A172 (cell line): ENCODE data around the gene KRTAP26-1. TPM values are rescaled to one million over a fixed set of nuclear protein-coding genes. Genes with fewer than 3 reads are reported as not detected.
A peak's percentile ranks its signal among the peaks of the same experiment; 100 is the strongest.

Experiments
- DNase-seq: peaks from one replicate; pipeline ENCODE4 v3.0.0-alpha.2; 2015; ENCODE audit warnings: low spot score
- total RNA-seq: library from RNA; depleted of rRNA; stranded (reverse); fragments of >200 nt; shearing (Covaris generic); gene quantifications from 2 replicates; pipeline ENCODE4 v1.2.3, GENCODE V29; 2014; rRNA removed

KRTAP26-1 gene
- not detected in 2 replicates for total RNA-seq

DNA sequence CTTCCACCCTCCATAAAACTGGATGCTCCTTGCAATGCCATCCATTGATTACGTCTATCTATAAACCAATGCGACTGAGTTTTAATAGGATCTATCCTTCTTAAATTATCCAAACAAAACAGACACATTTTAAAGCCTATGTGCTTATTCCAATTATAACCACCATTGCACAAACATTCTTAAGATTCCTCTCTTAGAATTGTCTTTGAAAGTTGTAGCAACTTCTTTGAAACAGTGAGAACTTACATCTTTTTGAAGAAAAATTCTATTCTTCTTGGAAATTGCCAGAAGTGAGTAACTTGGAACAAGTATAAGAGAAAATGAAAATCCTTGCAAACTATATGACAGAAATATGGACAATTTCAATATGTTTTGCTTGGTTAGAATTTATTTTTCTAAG, at the start of gene KRTAP26-1:
Gene KRTAP26-1 (minus strand): TSS at position 101 of the 400 bp plus-strand sequence. CDS start 280 bp downstream, outside the sequence.
- no peak for DNase-seq

- no peak for DNase-seq
Observed at GRCh38 chr21:30355906-30356305, 35.8 kb upstream of the KRTAP26-1 start.

- DNase-seq = no peak
Observed at GRCh38 chr21:30354308-30355005, 34.3 kb upstream of the KRTAP26-1 start.

GRCh38 chr21:30351534-30351933, 31.4 kb upstream of the KRTAP26-1 start:
- no peak for DNase-seq

GRCh38 chr21:30349572-30349971, 29.5 kb upstream of the KRTAP26-1 start:
- DNase-seq = no peak

- DNase-seq = no peak
Observed at GRCh38 chr21:30348506-30348905, 28.4 kb upstream of the KRTAP26-1 start, which contains the start of gene KRTAP23-1. TSS of gene KRTAP23-1 (minus strand) at chr21:30348606. CDS start at chr21:30348606, 0 bp downstream.

DNA sequence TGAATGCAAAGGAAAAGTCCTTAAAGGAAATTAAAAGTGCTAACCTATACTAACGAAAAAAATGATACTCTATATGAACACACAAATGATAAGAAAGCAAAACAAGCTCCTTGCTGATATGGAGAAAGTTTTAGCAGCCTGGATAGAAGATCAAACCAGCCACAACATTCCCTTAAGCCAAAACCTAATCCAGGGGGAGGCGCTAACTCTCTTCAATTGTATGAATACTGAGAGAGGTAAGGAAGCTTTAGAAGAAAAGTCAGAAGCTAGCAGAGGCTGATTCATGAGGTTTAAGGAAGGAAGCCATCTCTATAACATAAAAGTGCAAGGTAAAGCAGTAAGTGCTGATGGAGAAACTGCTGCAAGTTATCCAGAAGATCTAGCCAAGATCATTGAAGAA, 24.9 kb upstream of the KRTAP26-1 start:
- DNase-seq = no peak

- peak; percentile 25 for DNase-seq
Observed at GRCh38 chr21:30340714-30341573, 20.8 kb upstream of the KRTAP26-1 start.

DNA sequence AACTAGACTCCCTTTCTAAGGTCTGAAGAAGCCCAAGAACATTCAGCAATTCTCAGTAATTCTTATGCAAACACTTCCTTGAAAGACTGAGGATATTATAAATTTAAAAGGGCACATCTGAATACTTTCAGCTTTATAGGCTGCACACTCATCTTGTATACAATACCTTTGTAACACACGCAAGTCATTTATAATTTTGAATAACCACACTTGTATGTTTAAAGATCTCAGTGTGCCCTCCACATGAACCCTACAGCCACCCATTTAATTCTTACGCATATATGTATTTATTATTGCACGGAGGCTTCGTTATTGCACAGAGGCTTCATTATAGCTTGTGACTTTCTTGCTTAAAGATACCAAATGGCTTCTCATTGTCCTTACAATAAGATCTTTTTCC, 18.6 kb upstream of the KRTAP26-1 start:
- DNase-seq = no peak

DNA sequence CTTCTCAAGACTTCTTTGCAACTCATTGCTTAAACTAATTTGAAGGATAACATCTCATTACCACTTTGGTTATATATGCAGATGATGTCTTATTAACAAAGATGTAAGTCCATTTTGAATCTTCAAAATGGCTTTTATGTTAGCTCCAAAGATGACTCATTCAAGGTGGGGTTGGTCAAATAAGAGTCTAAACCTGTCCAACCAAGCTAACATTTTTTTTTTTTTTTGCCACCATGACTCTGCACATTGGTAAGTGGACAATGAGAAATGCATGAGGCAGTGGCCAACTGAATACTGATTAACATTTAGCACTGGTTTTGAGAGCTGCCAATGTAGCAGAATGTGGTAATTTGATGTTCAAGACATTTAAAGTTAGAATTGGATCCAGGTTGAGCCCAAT, 17.7 kb upstream of the KRTAP26-1 start:
- no peak for DNase-seq

DNA sequence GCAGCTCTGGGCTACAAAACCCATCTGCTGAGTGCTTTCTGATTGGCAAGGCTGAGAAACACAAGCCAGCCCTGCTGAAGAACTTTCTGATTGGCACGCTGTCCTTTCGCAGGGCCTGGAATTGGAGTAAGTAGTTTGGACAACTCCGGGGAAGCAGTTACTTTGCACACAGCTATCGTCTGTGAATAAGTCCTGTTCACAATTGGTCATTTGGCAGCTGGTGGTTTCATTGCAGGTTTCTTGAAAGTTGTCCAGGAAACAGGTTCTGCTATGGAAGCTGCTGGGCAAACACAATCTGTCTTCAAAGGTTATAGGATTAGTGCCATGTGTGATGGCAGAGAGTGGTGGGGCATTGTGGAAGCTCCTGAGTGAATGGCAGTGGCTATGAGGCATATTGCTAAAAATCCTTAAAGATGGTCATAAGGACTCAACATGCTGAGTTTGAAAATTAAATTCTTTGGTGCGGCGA, 17.2 kb upstream of the KRTAP26-1 start, which contains the start of gene KRTAP27-1:
Gene KRTAP27-1 (minus strand): TSS at position 419 of the 469 bp plus-strand sequence. CDS start 26 bp downstream, at position 393.
- no peak for DNase-seq

- DNase-seq = no peak
Observed at GRCh38 chr21:30336596-30336995, 16.5 kb upstream of the KRTAP26-1 start.

DNA sequence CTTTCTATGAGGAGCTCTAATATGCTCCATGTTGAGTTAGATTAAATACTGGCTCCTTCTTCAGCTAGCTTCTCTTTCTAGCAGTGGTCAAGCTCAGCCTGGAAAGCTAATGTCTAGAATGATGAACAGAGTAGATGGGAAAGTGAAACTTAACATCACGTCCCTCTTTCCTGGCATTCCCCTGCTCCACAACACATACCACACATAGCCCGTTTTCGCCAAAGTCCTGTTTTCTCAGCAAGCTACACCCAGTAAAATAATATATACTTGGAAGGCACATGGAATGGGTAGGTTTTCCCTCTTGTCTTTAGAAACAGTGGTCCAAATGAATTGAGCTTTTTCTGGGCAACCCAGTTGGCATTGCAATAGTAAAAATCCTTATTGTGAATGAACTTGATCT, 13.6 kb upstream of the KRTAP26-1 start:
- no peak for DNase-seq

GRCh38 chr21:30332681-30333080, 12.6 kb upstream of the KRTAP26-1 start:
- DNase-seq = no peak

DNA sequence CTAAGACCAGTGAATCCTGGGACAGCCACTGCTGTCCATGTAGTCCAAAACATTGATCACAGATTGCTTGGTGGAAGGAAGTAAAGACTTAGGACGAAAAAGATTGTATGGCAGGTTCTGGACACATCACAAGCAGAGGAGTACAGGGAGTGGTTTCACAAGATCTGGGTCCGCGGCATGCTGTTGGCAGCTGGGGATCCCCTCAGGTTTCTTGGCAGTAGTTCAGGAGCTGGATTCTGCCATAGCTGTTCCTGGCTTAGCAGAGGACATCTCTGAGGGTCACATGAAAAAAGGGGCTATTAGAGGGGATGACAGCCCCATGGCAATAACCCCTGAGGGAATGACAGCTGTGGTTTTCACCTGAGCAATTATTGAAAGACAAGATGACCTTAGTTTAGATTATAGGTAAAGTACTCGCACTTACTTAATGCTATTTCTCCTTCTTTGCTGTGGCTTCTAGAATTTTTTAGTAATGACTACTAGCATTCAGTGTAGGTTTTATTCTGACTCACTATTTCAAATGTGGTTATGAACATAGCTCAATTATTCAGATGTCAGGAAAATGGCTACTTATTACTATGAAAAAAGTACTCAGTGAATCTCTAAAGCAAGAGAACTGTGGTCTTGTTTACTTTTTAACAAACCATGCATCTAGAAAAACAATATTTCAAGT, 9.2 kb upstream of the KRTAP26-1 start:
- DNase-seq = no peak

DNA sequence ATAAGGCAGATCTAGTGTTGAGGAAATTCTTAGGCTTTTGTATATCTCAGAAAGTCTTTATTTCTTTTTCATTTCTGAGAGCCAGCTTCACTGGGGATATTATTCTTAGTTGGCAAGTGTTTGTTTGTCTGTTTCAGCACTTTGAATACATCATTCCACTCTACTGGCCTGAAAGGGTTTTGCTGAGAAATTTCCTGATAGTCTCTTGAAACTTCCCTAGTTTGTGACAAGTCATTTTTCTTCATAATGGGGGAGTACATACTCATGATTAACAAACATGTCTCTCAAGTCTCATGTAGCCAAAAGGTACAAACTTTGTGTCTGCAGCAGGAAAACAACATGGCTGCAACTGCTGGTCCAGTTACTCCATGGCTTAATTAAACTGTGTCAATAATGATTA, 6.3 kb upstream of the KRTAP26-1 start:
- DNase-seq = no peak

GRCh38 chr21:30315701-30316100, 4.4 kb downstream of the KRTAP26-1 start:
- no peak for DNase-seq

- DNase-seq = no peak
Observed at GRCh38 chr21:30306884-30307283, 13.2 kb downstream of the KRTAP26-1 start.

GRCh38 chr21:30305136-30305535, 15.0 kb downstream of the KRTAP26-1 start:
- no peak for DNase-seq

DNA sequence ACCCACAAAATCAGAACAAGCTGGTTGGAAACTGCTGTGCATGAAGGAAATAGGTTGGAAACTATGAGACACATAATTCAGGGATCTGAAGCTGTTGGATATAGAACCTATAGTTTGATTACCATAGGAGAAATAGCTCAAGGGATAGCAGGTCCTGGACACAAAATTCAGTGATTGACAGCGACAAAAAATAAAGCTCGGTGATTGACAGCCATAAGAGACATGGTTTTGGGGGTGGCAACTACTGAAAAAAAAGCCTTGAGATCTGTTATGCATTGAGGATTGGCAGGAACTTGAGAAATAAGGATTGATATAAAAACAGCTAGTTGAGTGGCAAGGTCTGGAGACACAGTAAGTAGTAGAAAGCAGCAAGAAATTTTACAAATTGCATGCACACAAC, 30.9 kb downstream of the KRTAP26-1 start, which contains the start of gene KRTAP25-1:
Gene KRTAP25-1 (minus strand): TSS at position 300 of the 400 bp plus-strand sequence. CDS start 24 bp downstream, at position 276.
- no peak for DNase-seq

- no peak for DNase-seq
Observed at GRCh38 chr21:30282850-30283249, 37.3 kb downstream of the KRTAP26-1 start, which contains the start of gene KRTAP24-1. TSS of gene KRTAP24-1 (minus strand) at chr21:30282950. CDS start at chr21:30282932, 18 bp downstream.

DNA sequence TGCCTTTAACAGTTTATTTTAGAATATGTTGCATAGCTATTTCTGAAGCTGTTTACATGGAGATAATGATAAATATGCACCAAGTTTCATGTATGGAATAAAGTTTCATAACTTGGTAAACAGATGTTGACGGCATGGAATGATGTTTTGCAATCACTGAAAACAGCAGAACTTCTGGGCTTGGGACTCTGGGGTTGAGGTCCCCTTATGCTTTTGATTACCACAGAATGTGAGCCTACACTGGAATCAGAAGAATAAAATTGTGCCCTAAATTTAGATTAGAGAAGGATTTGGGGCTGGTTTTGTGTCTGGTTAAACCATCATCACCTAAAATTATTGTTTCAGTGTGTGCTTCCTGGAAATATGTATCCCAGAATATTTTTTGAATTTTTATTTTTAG, 48.5 kb downstream of the KRTAP26-1 start:
- DNase-seq = no peak
